ENCODE measurements around the gene GTF3C4. TPM values are rescaled to one million over a fixed set of nuclear protein-coding genes. Genes with fewer than 3 reads are reported as not detected.

The GTF3C4 gene
- polyA plus RNA-seq, 3 donors, result 0.99 to 2.7 (median 2.1) TPM

- no peaks in the 10 kb centered on the region for H3K36me3 Mint-ChIP-seq
- Histone ChIP-seq H3K4me2 (replicated peaks; ENCODE audit: extremely low read depth, low read length, poor library complexity, severe bottlenecking) (no peak overlapping the region), H3K79me2 (ENCODE audit: insufficient read depth, low read length) (no peaks in the 10 kb centered on the region), H3K36me3 (replicated peaks in 1 of 2; ENCODE audit: control insufficient read depth in 1 of 2, insufficient read depth in 2 of 2, low read length in 2 of 2) (no peaks in the 10 kb centered on the region), H2AFZ (ENCODE audit: insufficient read depth, low read depth, low read length, poor library complexity, severe bottlenecking) (no peak overlapping the region), H4K20me1 (ENCODE audit: insufficient read depth, low read length) (no peaks in the 10 kb centered on the region), H3K9me3 (replicated peaks in 1 of 2; ENCODE audit: control insufficient read depth in 1 of 2, insufficient read depth in 1 of 2, low read length in 2 of 2) (no peaks in the 10 kb centered on the region), H3K4me3 (replicated peaks in 1 of 3; ENCODE audit: low read depth in 2 of 3, low read length in 3 of 3) (no peak overlapping the region), H3K4me1 (ENCODE audit: control insufficient read depth in 1 of 2, insufficient read depth in 2 of 2, low read length in 2 of 2) (no peaks in the 10 kb centered on the region), H3K27ac (ENCODE audit: low read depth in 1 of 2, low read length in 2 of 2) (no peak overlapping the region), H3K27me3 (ENCODE audit: control insufficient read depth in 2 of 2, insufficient read depth in 2 of 2, low read length in 2 of 2) (no peaks in the 10 kb centered on the region), H3K9ac (ENCODE audit: insufficient read depth, low read length, poor library complexity, severe bottlenecking) (no peak overlapping the region)
- H3K9me3 Mint-ChIP-seq, result no peaks in the 10 kb centered on the region
- peaks cover 1 to 6% (median 5%) of the 10 kb centered on the region in 3 donors for H3K27me3 Mint-ChIP-seq (ENCODE audit: low read depth in 3 of 3)
- H3K4me1 Mint-ChIP-seq, result no peaks in the 10 kb centered on the region
- no peak for TF ChIP-seq CTCF (IDR thresholded peaks at IDR 0.05)
- H3K4me3 Mint-ChIP-seq, result no peak overlapping the region
- H3K27ac Mint-ChIP-seq, result no peak overlapping the region
- 100% methylated on average over 2 of the region's 3 CpGs for WGBS (ENCODE audit: insufficient coverage)
- intact Hi-C loops (cut with micrococcal nuclease), result no loop called here
- no peak for DNase-seq
These were observed 41.6 kb downstream of the GTF3C4 start for GRCh38 chr9:132711846-132712245.

- peaks cover 0 to 2% (median 0%) of the 10 kb centered on the region in 7 donors for H3K9me3 Mint-ChIP-seq
- H3K36me3 Mint-ChIP-seq, result no peaks in the 10 kb centered on the region
- Histone ChIP-seq H3K27ac (ENCODE audit: low read depth in 1 of 2, low read length in 2 of 2) (no peak overlapping the region), H3K36me3 (replicated peaks in 1 of 2; ENCODE audit: control insufficient read depth in 1 of 2, insufficient read depth in 2 of 2, low read length in 2 of 2) (no peaks in the 10 kb centered on the region), H3K27me3 (ENCODE audit: control insufficient read depth in 2 of 2, insufficient read depth in 2 of 2, low read length in 2 of 2) (peaks cover 0 to 4% of the 10 kb centered on the region in 2 donors), H3K9ac (ENCODE audit: insufficient read depth, low read length, poor library complexity, severe bottlenecking) (no peak overlapping the region), H2AFZ (ENCODE audit: insufficient read depth, low read depth, low read length, poor library complexity, severe bottlenecking) (no peak overlapping the region), H4K20me1 (ENCODE audit: insufficient read depth, low read length) (no peaks in the 10 kb centered on the region), H3K4me3 (replicated peaks in 1 of 3; ENCODE audit: low read depth in 2 of 3, low read length in 3 of 3) (no peak overlapping the region), H3K4me2 (replicated peaks; ENCODE audit: extremely low read depth, low read length, poor library complexity, severe bottlenecking) (no peak overlapping the region), H3K79me2 (ENCODE audit: insufficient read depth, low read length) (no peaks in the 10 kb centered on the region), H3K9me3 (replicated peaks in 1 of 2; ENCODE audit: control insufficient read depth in 1 of 2, insufficient read depth in 1 of 2, low read length in 2 of 2) (no peaks in the 10 kb centered on the region), H3K4me1 (ENCODE audit: control insufficient read depth in 1 of 2, insufficient read depth in 2 of 2, low read length in 2 of 2) (no peaks in the 10 kb centered on the region)
- no peak for TF ChIP-seq CTCF (IDR thresholded peaks at IDR 0.05)
- H3K4me3 Mint-ChIP-seq, result no peak overlapping the region
- 88% methylated on average over 3 of the region's 5 CpGs for WGBS (ENCODE audit: insufficient coverage)
- no peak for DNase-seq
- no peaks in the 10 kb centered on the region for H3K4me1 Mint-ChIP-seq
- no peak overlapping the region for H3K27ac Mint-ChIP-seq
- peaks cover 9 to 15% (median 10%) of the 10 kb centered on the region in 3 donors for H3K27me3 Mint-ChIP-seq (ENCODE audit: low read depth in 3 of 3)
- intact Hi-C loops (cut with micrococcal nuclease), result no loop called here
These were observed 42.5 kb downstream of the GTF3C4 start for GRCh38 chr9:132712753-132713152.

All from CD14-positive monocyte (primary cell).